Ectodermal cell (in vitro differentiated cells): Measurements from ENCODE around the gene NADSYN1.
"Not testable (repeated sequence)": the region's sequence is repeated elsewhere in the genome, so short reads cannot be mapped to it uniquely, and the experiment has no call there.

Experiments used
- H3K27ac ChIP-seq: 2 replicates; pipeline ENCODE4 v1.7.0; 2013; ENCODE audit warnings: mild to moderate bottlenecking, low read depth, low read length; ENCODE audit not compliant: insufficient read depth, poor library complexity, severe bottlenecking
- H3K27me3 ChIP-seq: 2 replicates; pipeline ENCODE4 v1.7.0; 2013; ENCODE audit warnings: mild to moderate bottlenecking, low read length; ENCODE audit not compliant: insufficient read depth, control insufficient read depth, poor library complexity, severe bottlenecking
- H3K36me3 ChIP-seq: one replicate; pipeline ENCODE4 v1.7.0; 2013; ENCODE audit warnings: low read length; ENCODE audit not compliant: control insufficient read depth, insufficient read depth
- H3K4me1 ChIP-seq: one replicate; pipeline ENCODE4 v1.7.0; 2013; ENCODE audit warnings: low read length; ENCODE audit not compliant: control insufficient read depth, insufficient read depth
- H3K4me3 ChIP-seq: 2 replicates; pipeline ENCODE4 v1.7.0; 2013; ENCODE audit warnings: low read depth, low read length, control low read depth; ENCODE audit not compliant: insufficient read depth
- H3K9me3 ChIP-seq: 2 replicates; pipeline ENCODE4 v1.7.0; 2013; ENCODE audit warnings: mild to moderate bottlenecking, low read length, moderate library complexity; ENCODE audit not compliant: control insufficient read depth
- WGBS, 2 experiments: methylation state at CpG; one replicate each; pipeline ENCODE4 v1.1.7; 2013; ENCODE audit warnings: missing lambda C conversion rate in 2 of 2; 5-methylcytosine and 5-hydroxymethylcytosine counted together

NADSYN1 gene

DNA sequence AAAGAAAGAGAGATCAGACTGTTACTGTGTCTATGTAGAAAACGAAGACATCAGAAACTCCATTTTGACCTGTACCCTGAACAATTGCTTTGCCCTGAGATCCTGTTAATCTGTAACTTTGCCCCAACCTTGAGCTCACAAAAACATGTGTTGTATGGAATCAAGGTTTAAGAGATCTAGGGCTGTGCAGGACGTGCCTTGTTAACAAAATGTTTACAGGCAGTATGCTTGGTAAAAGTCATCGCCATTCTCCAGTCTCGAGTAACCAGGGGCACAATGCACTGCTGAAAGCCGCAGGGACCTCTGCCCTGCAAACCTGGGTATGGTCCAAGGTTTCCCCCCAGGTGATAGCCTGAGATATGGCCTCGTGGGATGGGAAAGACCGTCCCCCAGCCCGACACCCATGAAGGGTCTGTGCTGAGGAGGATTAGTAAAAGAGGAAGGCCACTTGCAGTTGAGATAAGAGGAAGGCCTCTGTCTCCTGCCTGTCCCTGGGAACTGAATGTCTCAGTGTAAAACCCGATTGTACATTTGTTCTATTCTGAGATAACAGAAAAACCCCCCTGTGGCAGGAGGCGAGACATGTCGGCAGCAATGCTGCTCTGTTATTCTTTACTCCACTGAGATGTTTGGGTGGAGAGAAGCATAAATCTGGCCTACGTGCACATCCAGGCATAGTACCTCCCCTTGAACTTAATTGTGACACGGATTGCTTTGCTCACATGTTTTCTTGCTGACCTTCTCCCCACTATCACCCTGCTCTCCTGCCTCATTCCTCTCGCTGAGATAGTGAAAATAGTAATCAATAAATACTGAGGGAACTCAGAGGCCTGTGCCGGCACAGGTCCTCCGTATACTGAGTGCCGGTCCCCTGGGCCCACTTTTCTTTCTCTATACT lies 82.0 kb downstream of the NADSYN1 start:
- not testable (repeated sequence) for H3K4me1 ChIP-seq, H3K27ac ChIP-seq, H3K36me3 ChIP-seq, H3K27me3 ChIP-seq, H3K9me3 ChIP-seq, H3K4me3 ChIP-seq
- 91% methylated on average over 17 of the region's 17 CpGs for WGBS, 2 experiments

DNA sequence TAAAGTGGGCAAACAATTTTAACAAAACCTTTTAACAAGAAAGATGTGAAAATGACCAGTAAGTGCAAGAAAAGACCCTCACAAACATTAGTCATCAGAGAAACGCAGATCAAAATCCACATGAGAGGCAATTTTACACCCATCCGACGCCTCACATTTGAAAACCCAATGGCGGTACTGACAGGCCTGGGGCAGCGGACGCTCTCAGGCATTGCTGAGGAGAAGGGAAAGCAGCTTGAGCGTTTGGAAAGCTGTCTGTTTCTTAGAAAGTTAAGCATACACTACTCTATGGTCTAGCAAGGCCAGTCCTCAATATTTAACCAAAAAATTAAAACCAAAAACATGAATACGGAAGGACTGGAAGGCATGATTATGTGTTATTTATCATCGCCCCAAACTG lies 82.8 kb downstream of the NADSYN1 start:
- no peak overlapping the region for H3K27ac ChIP-seq
- no peaks in the 10 kb centered on the region for H3K36me3 ChIP-seq
- H3K27me3 ChIP-seq = no peaks in the 10 kb centered on the region
- WGBS, 2 experiments = 91 to 94% methylated on average over 9 of the region's 9 CpGs
- H3K4me1 ChIP-seq = no peaks in the 10 kb centered on the region
- no peaks in the 10 kb centered on the region for H3K9me3 ChIP-seq
- no peak overlapping the region for H3K4me3 ChIP-seq

DNA sequence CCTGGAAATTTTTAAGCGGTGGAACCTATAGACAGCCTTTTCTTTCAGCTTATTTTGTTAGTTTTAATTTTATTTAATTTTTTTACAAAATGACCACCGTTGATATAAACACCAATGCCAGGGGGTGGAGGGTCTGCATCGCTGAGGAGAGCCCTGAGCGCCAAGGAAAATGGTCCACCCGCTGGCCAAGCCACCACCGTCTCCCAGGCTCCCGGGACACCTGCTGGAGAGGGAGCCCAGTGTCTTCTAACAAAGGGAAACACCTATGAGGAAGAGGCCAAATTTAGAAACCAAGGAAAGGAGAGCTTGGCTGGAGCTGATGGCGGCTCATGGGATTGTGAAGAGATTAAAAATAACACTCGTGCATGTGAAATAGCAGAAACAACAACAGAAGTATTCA lies 84.5 kb downstream of the NADSYN1 start:
- H3K36me3 ChIP-seq = no peaks in the 10 kb centered on the region
- H3K27me3 ChIP-seq = no peaks in the 10 kb centered on the region
- no peaks in the 10 kb centered on the region for H3K9me3 ChIP-seq
- WGBS, 2 experiments = 93% methylated on average over 8 to 9 of the region's 9 CpGs
- no peak overlapping the region for H3K27ac ChIP-seq
- no peaks in the 10 kb centered on the region for H3K4me1 ChIP-seq
- no peak overlapping the region for H3K4me3 ChIP-seq

DNA sequence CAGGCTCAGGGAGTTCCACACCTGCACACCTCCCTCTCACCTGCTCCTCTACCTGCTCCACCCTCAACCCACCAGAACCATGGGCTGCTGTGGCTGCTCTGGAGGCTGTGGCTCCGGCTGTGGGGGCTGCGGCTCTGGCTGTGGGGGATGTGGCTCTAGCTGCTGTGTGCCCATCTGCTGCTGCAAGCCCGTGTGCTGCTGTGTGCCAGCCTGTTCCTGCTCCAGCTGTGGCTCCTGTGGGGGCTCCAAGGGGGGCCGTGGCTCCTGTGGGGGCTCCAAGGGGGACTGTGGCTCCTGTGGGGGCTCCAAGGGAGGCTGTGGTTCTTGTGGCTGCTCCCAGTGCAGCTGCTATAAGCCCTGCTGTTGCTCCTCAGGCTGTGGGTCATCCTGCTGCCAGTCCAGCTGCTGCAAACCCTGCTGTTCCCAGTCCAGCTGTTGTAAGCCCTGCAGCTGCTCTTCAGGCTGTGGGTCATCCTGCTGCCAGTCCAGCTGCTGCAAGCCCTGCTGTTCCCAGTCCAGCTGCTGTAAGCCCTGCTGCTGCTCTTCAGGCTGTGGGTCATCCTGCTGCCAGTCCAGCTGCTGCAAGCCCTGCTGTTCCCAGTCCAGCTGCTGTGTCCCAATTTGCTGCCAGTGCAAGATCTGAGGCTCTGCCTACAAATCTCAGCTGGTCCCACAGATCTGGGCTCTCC lies 85.1 kb downstream of the NADSYN1 start, which contains the start of gene KRTAP5-8:
KRTAP5-8 (plus strand) TSS at position 49 of the 689 bp plus-strand sequence; CDS start at position 80, 31 bp downstream.
- H3K36me3 ChIP-seq, H3K4me1 ChIP-seq, H3K9me3 ChIP-seq, H3K4me3 ChIP-seq, H3K27me3 ChIP-seq, H3K27ac ChIP-seq: not testable (repeated sequence)
- WGBS, 2 experiments = 84 to 86% methylated on average over 4 of the region's 4 CpGs

DNA sequence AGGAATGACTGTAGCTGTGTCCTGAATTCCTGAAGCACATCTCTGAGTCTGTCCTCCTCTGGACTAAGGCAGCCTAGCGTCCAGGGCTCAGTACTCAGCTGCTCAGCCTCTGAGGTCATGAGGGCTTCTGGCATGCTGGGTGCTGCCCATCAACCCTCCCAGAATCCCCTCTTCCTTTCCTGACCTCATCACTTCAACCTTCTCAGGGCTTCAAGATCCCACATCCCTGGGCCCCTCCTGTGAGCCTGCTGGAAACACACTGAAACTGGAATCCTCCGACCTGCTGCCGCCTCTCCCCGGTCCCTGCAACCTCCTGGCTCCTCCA lies 85.6 kb downstream of the NADSYN1 start:
- no peaks in the 10 kb centered on the region for H3K36me3 ChIP-seq
- WGBS, 2 experiments = 84 to 86% methylated on average over 4 of the region's 4 CpGs
- no peaks in the 10 kb centered on the region for H3K27me3 ChIP-seq
- no peaks in the 10 kb centered on the region for H3K9me3 ChIP-seq
- no peaks in the 10 kb centered on the region for H3K4me1 ChIP-seq
- no peak overlapping the region for H3K4me3 ChIP-seq
- H3K27ac ChIP-seq = no peak overlapping the region

DNA sequence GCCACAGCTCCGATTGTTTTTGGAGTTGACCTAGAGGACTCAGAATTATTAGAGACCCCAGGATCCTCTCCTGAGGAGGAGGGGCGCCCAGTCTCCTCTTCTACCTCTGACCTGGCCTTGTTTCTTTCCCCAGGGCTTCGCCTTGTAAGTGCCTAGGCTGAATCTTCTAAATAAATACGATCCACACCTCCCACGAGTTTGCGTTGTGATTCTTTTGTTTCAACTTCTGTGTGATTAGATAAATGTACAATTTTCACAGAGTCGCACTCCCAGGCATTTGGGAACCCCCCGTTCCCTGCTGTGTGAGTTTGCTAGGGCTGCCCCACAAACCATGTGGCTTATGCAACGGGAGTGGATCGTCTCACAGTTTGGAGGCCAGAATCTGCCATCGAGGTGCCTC lies 86.0 kb downstream of the NADSYN1 start:
- Histone ChIP-seq H3K27me3 (no peaks in the 10 kb centered on the region), H3K36me3 (no peaks in the 10 kb centered on the region), H3K4me3 (no peak overlapping the region), H3K4me1 (no peaks in the 10 kb centered on the region), H3K27ac (no peak overlapping the region), H3K9me3 (no peaks in the 10 kb centered on the region)
- 94 to 96% methylated on average over 11 of the region's 11 CpGs for WGBS, 2 experiments

DNA sequence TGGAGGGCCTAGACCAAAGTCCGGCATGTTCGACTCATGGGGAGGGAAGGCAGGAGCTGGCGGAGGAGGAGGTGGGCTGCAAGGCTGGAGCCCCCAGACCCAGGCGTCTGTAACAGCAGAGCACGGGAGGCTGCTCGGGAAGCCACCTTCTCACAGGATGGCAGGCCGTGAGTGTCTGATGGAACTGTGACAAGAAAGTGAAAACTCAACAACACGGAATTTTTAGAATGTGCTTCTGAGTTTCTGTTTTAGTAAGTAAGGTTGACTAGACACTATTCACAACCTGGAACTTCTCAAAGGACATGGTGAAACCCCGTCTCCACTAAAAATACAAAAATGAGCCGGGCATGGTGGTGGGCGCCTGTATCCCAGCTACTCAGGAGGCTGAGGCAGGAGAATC lies 87.0 kb downstream of the NADSYN1 start:
- 96 to 97% methylated on average over 11 of the region's 11 CpGs for WGBS, 2 experiments
- H3K27me3 ChIP-seq, H3K27ac ChIP-seq, H3K4me1 ChIP-seq, H3K9me3 ChIP-seq, H3K4me3 ChIP-seq, H3K36me3 ChIP-seq: not testable (repeated sequence)

DNA sequence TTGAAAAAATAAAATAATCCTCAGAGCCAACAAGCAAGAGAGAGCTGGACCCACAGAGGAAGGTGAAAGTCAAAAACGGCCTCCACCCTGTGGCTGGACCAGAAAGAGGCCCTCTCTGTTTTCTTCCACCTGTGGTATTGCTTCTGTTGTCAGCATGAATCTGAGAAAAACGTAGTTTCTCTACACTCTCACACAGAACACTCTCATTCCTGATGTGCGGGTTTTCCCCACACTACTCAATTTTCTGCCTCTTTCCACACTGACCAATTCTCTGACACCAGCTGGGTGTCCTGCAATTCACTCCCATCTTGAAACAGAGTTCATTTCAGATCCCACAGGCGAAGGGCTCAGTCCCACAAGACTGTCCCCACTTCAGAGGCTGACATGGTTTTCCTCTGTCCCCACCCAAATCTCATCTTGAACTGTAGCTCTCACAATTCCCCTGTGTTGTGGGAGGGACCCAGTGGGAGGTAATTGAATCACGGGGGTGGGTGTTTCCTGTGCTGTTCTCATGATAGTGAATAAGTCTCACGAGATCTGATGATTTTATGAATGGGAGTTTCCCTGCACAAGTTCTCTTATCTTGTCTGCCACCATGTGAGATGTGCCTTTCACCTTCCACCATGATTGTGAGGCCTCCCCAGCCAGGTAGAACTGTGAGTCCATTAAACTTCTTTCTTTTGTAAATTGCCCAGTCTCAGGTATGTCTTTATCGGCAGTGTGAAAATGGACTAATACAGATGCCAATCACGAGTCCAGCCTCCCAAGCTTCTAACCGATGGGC lies 87.7 kb downstream of the NADSYN1 start:
- H3K4me1 ChIP-seq, H3K27me3 ChIP-seq, H3K36me3 ChIP-seq, H3K4me3 ChIP-seq, H3K9me3 ChIP-seq, H3K27ac ChIP-seq: not testable (repeated sequence)
- 90 to 95% methylated on average over 9 of the region's 9 CpGs for WGBS, 2 experiments

DNA sequence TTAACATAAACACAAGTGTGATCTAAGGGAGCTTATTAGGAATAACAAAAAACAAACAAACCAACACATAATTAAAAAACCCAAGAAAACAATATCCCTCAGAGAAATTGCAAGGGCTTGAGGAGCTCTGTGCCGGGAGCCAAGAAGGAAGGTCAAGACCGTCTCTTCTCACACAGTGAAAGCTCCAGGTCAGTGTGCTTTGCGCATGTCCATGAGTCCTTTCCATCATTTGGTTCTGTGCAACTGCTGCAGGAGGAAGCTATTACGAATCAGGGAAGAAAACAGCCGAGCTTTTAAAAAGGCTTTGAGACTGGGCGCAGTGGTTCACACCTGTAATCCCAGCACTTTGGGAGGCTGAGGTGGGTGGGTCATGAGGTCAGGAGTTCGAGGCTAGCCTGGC lies 89.4 kb downstream of the NADSYN1 start:
- Histone ChIP-seq H3K4me1 (no peaks in the 10 kb centered on the region), H3K9me3 (no peaks in the 10 kb centered on the region)
- WGBS, 2 experiments = 90 to 95% methylated on average over 7 of the region's 7 CpGs

More for the DNA sequence above, 89.4 kb downstream of the NADSYN1 start:
- Histone ChIP-seq H3K36me3 (no peaks in the 10 kb centered on the region), H3K4me3 (no peak overlapping the region), H3K27me3 (no peaks in the 10 kb centered on the region), H3K27ac (no peak overlapping the region)
